WTC11 (cell line): ENCODE data around the gene CREB3L4. TPM values are rescaled to one million over a fixed set of nuclear protein-coding genes. Genes with fewer than 3 reads are reported as not detected.

Source experiments
- ATAC-seq: fragments of 200-7000 bp; cut with Tn5 transposase; 2 replicates; pipeline ENCODE4 v1.10.0; 2021; ENCODE audit warnings: mild to moderate bottlenecking, moderate library complexity
- CTCF ChIA-PET: fragments of 300-600 bp; sonication (Branson Sonifier 250); formaldehyde crosslinking; loops from one replicate; lab custom pipeline; 2021; ENCODE audit warnings: antibody characterized with exemption; lab: Charles Lee
- POLR2A ChIA-PET: fragments of 350-600 bp; sonication (Branson Sonifier 250); formaldehyde crosslinking; loops from one replicate; lab custom pipeline; 2021; ENCODE audit warnings: antibody characterized with exemption; lab: Charles Lee
- DNase-seq: peaks from one replicate; pipeline ENCODE4 v3.0.0; 2021; ENCODE audit warnings: low spot score
- H3K27ac Mint-ChIP-seq: 2 replicates; pipeline ENCODE4 v1.8.0; 2021; ENCODE audit warnings: mixed read lengths
- H3K27me3 Mint-ChIP-seq: 2 replicates; pipeline ENCODE4 v1.8.0; 2021; ENCODE audit warnings: low read depth, mild to moderate bottlenecking, moderate library complexity, mixed read lengths
- H3K36me3 Mint-ChIP-seq: 2 replicates; pipeline ENCODE4 v1.8.0; 2021; ENCODE audit warnings: mixed read lengths
- H3K4me1 Mint-ChIP-seq: 2 replicates; pipeline ENCODE4 v1.8.0; 2022; ENCODE audit warnings: mixed read lengths
- H3K4me3 Mint-ChIP-seq: 2 replicates; pipeline ENCODE4 v1.8.0; 2021; ENCODE audit warnings: mild to moderate bottlenecking, moderate library complexity, mixed read lengths
- H3K9me3 Mint-ChIP-seq: 2 replicates; pipeline ENCODE4 v1.8.0; 2021; ENCODE audit warnings: mixed read lengths
- ELF4 ChIP-seq: sonication (generic); formaldehyde crosslinking; IDR thresholded peaks from 2 replicates; pipeline ENCODE4 v1.8.1; 2022; ENCODE audit warnings: low read depth, mild to moderate bottlenecking, moderate library complexity, missing genetic modification reagents
- ETV6 ChIP-seq: sonication (generic); formaldehyde crosslinking; IDR thresholded peaks from 2 replicates; pipeline ENCODE4 v1.8.1; 2022; ENCODE audit warnings: mild to moderate bottlenecking, missing genetic modification reagents
- FOXJ3 ChIP-seq: sonication (generic); formaldehyde crosslinking; IDR thresholded peaks from 2 replicates; pipeline ENCODE4 v1.9.0; 2021; ENCODE audit warnings: missing genetic modification reagents, mild to moderate bottlenecking, borderline replicate concordance
- JAZF1 ChIP-seq: fragments of 250-450 bp; sonication (Bioruptor Pico); IDR thresholded peaks from 2 replicates; pipeline ENCODE4 v1.9.0; 2021; ENCODE audit warnings: moderate library complexity, mild to moderate bottlenecking, inconsistent platforms
- MYBL2 ChIP-seq: sonication (generic); formaldehyde crosslinking; IDR thresholded peaks from 2 replicates; pipeline ENCODE4 v1.8.1; 2023; ENCODE audit warnings: mild to moderate bottlenecking, moderate library complexity, missing genetic modification reagents
- SP1 ChIP-seq: sonication (generic); formaldehyde crosslinking; conservative IDR thresholded peaks from 2 replicates; pipeline ENCODE4 v1.8.1; 2022; ENCODE audit warnings: missing genetic modification reagents
- TEAD1 ChIP-seq: sonication (generic); formaldehyde crosslinking; IDR thresholded peaks from 2 replicates; pipeline ENCODE4 v1.8.0; 2022; ENCODE audit warnings: mild to moderate bottlenecking, missing genetic modification reagents
- ZNF219 ChIP-seq: sonication (generic); formaldehyde crosslinking; IDR thresholded peaks from 2 replicates; pipeline ENCODE4 v1.8.0; 2023; ENCODE audit warnings: missing genetic modification reagents, mild to moderate bottlenecking, borderline replicate concordance
- ZNF423 ChIP-seq: fragments of 250-450 bp; sonication (Bioruptor Pico); IDR thresholded peaks from 2 replicates; pipeline ENCODE4 v2.1.2; 2022; ENCODE audit warnings: mild to moderate bottlenecking, moderate library complexity
- total RNA-seq: library from RNA; stranded (reverse); gene quantifications from 3 replicates; pipeline ENCODE4 v1.2.3, GENCODE V29; 2021
- TF ChIP-seq, protein P1 (sequence below): sonication (generic); formaldehyde crosslinking; conservative IDR thresholded peaks from 2 replicates; pipeline ENCODE4 v1.8.1; 2023; ENCODE audit warnings: mild to moderate bottlenecking, low read depth, missing genetic modification reagents, moderate library complexity
- TF ChIP-seq, protein P2 (sequence below): sonication (generic); formaldehyde crosslinking; IDR thresholded peaks from 2 replicates; pipeline ENCODE4 v1.8.1; 2023; ENCODE audit warnings: mild to moderate bottlenecking, missing genetic modification reagents, borderline replicate concordance
- TF ChIP-seq, protein P3 (sequence below): sonication (generic); formaldehyde crosslinking; IDR thresholded peaks from 2 replicates; pipeline ENCODE4 v1.8.1; 2023; ENCODE audit warnings: mild to moderate bottlenecking, missing genetic modification reagents
- TF ChIP-seq, protein P4 (sequence below): sonication (generic); formaldehyde crosslinking; IDR thresholded peaks from 2 replicates; pipeline ENCODE4 v1.8.1; 2022; ENCODE audit warnings: missing genetic modification reagents, borderline replicate concordance
- TF ChIP-seq, protein P5 (sequence below): sonication (generic); formaldehyde crosslinking; IDR thresholded peaks from 2 replicates; pipeline ENCODE4 v1.8.0; 2022; ENCODE audit warnings: mild to moderate bottlenecking, missing genetic modification reagents

CREB3L4 gene
- total RNA-seq, 1 experiment from 2014 or later = 33.1 TPM

DNA sequence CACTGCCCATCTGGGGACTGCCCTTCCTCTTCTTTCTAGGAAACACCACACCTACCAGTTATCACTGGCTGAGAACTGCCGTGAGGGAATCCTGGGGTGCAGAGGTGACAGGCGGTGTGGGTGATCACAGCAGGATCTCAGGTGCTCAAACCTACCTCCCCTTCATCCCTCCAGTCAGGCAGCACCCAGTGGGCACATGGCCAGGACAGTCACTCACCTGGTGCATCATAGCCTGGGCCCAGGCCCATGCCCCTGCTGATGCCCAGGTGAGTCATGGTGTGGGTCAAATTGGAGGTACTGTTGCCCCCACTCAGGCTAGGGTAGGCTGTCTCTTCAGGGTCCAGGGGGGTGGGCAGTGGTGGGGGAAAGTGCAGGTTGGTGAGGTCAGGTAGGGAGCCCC, 15.9 kb upstream of the CREB3L4 start:
- H3K36me3 Mint-ChIP-seq = peaks cover 38% of the 10 kb centered on the region
- ATAC-seq = no peak
- H3K27me3 Mint-ChIP-seq = no peaks in the 10 kb centered on the region
- CTCF ChIA-PET = no interaction called here
- DNase-seq = no peak
- TF ChIP-seq, protein P1, sequence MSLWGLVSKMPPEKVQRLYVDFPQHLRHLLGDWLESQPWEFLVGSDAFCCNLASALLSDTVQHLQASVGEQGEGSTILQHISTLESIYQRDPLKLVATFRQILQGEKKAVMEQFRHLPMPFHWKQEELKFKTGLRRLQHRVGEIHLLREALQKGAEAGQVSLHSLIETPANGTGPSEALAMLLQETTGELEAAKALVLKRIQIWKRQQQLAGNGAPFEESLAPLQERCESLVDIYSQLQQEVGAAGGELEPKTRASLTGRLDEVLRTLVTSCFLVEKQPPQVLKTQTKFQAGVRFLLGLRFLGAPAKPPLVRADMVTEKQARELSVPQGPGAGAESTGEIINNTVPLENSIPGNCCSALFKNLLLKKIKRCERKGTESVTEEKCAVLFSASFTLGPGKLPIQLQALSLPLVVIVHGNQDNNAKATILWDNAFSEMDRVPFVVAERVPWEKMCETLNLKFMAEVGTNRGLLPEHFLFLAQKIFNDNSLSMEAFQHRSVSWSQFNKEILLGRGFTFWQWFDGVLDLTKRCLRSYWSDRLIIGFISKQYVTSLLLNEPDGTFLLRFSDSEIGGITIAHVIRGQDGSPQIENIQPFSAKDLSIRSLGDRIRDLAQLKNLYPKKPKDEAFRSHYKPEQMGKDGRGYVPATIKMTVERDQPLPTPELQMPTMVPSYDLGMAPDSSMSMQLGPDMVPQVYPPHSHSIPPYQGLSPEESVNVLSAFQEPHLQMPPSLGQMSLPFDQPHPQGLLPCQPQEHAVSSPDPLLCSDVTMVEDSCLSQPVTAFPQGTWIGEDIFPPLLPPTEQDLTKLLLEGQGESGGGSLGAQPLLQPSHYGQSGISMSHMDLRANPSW (CRISPR knock-in tag) = no peak
- TF ChIP-seq, protein P2, sequence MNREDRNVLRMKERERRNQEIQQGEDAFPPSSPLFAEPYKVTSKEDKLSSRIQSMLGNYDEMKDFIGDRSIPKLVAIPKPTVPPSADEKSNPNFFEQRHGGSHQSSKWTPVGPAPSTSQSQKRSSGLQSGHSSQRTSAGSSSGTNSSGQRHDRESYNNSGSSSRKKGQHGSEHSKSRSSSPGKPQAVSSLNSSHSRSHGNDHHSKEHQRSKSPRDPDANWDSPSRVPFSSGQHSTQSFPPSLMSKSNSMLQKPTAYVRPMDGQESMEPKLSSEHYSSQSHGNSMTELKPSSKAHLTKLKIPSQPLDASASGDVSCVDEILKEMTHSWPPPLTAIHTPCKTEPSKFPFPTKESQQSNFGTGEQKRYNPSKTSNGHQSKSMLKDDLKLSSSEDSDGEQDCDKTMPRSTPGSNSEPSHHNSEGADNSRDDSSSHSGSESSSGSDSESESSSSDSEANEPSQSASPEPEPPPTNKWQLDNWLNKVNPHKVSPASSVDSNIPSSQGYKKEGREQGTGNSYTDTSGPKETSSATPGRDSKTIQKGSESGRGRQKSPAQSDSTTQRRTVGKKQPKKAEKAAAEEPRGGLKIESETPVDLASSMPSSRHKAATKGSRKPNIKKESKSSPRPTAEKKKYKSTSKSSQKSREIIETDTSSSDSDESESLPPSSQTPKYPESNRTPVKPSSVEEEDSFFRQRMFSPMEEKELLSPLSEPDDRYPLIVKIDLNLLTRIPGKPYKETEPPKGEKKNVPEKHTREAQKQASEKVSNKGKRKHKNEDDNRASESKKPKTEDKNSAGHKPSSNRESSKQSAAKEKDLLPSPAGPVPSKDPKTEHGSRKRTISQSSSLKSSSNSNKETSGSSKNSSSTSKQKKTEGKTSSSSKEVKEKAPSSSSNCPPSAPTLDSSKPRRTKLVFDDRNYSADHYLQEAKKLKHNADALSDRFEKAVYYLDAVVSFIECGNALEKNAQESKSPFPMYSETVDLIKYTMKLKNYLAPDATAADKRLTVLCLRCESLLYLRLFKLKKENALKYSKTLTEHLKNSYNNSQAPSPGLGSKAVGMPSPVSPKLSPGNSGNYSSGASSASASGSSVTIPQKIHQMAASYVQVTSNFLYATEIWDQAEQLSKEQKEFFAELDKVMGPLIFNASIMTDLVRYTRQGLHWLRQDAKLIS (CRISPR knock-in tag) = no peak
- TF ChIP-seq, protein P3, sequence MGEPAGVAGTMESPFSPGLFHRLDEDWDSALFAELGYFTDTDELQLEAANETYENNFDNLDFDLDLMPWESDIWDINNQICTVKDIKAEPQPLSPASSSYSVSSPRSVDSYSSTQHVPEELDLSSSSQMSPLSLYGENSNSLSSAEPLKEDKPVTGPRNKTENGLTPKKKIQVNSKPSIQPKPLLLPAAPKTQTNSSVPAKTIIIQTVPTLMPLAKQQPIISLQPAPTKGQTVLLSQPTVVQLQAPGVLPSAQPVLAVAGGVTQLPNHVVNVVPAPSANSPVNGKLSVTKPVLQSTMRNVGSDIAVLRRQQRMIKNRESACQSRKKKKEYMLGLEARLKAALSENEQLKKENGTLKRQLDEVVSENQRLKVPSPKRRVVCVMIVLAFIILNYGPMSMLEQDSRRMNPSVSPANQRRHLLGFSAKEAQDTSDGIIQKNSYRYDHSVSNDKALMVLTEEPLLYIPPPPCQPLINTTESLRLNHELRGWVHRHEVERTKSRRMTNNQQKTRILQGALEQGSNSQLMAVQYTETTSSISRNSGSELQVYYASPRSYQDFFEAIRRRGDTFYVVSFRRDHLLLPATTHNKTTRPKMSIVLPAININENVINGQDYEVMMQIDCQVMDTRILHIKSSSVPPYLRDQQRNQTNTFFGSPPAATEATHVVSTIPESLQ (CRISPR knock-in tag) = no peak
- TF ChIP-seq ZNF423 (CRISPR knock-in tag) (no peak), MYBL2 (no peak), JAZF1 (CRISPR knock-in tag) (no peak), TEAD1 (CRISPR knock-in tag) (no peak), ETV6 (CRISPR knock-in tag) (no peak), ZNF219 (CRISPR knock-in tag) (no peak), ELF4 (no peak), SP1 (no peak), FOXJ3 (CRISPR knock-in tag) (no peak)
- TF ChIP-seq, protein P4, sequence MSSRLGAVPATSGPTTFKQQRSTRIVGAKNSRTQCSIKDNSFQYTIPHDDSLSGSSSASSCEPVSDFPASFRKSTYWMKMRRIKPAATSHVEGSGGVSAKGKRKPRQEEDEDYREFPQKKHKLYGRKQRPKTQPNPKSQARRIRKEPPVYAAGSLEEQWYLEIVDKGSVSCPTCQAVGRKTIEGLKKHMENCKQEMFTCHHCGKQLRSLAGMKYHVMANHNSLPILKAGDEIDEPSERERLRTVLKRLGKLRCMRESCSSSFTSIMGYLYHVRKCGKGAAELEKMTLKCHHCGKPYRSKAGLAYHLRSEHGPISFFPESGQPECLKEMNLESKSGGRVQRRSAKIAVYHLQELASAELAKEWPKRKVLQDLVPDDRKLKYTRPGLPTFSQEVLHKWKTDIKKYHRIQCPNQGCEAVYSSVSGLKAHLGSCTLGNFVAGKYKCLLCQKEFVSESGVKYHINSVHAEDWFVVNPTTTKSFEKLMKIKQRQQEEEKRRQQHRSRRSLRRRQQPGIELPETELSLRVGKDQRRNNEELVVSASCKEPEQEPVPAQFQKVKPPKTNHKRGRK (CRISPR knock-in tag) = no peak
- TF ChIP-seq, protein P5, sequence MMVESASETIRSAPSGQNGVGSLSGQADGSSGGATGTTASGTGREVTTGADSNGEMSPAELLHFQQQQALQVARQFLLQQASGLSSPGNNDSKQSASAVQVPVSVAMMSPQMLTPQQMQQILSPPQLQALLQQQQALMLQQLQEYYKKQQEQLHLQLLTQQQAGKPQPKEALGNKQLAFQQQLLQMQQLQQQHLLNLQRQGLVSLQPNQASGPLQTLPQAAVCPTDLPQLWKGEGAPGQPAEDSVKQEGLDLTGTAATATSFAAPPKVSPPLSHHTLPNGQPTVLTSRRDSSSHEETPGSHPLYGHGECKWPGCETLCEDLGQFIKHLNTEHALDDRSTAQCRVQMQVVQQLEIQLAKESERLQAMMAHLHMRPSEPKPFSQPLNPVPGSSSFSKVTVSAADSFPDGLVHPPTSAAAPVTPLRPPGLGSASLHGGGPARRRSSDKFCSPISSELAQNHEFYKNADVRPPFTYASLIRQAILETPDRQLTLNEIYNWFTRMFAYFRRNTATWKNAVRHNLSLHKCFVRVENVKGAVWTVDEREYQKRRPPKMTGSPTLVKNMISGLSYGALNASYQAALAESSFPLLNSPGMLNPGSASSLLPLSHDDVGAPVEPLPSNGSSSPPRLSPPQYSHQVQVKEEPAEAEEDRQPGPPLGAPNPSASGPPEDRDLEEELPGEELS (CRISPR knock-in tag) = no peak
- no peaks in the 10 kb centered on the region for H3K9me3 Mint-ChIP-seq
- peaks cover 12% of the 10 kb centered on the region for H3K4me1 Mint-ChIP-seq
- no peak overlapping the region for H3K27ac Mint-ChIP-seq
- POLR2A ChIA-PET = no interaction called here
- H3K4me3 Mint-ChIP-seq = no peak overlapping the region
